RWPE2 (cell line): ENCODE measurements around the gene ZBTB22.

Experiments
- ATAC-seq: fragments of 200-7000 bp; cut with Tn5 transposase; 3 replicates; pipeline ENCODE4 v1.9.1; 2021; ENCODE audit warnings: low read depth
- DNase-seq: peaks from one replicate; pipeline ENCODE4 v3.0.0-alpha.2; 2020; ENCODE audit warnings: low spot score
- H3K27ac ChIP-seq: fragments of 450-650 bp; 2 replicates; pipeline ENCODE4 v1.5.1; 2017; ENCODE audit warnings: mild to moderate bottlenecking; ENCODE audit not compliant: poor library complexity, severe bottlenecking
- H3K27me3 ChIP-seq: fragments of 250-450 bp; sonication (Bioruptor Pico); 2 replicates; pipeline ENCODE4 v1.5.1; 2021; ENCODE audit warnings: mild to moderate bottlenecking, moderate library complexity; ENCODE audit not compliant: insufficient read depth, poor library complexity, severe bottlenecking
- H3K36me3 ChIP-seq: fragments of 250-450 bp; sonication (Bioruptor Pico); 2 replicates; pipeline ENCODE4 v1.5.1; 2020; ENCODE audit warnings: low read depth, mild to moderate bottlenecking, moderate library complexity
- H3K4me1 ChIP-seq: fragments of 250-450 bp; sonication (Bioruptor Pico); 2 replicates; pipeline ENCODE4 v1.5.1; 2021; ENCODE audit warnings: mild to moderate bottlenecking, moderate library complexity; ENCODE audit not compliant: insufficient read depth, poor library complexity, severe bottlenecking
- H3K4me3 ChIP-seq: fragments of 250-450 bp; sonication (Bioruptor Pico); 2 replicates; pipeline ENCODE4 v1.5.1; 2021; ENCODE audit warnings: mild to moderate bottlenecking, moderate library complexity; ENCODE audit not compliant: severe bottlenecking
- H3K9me3 ChIP-seq: fragments of 250-450 bp; sonication (Bioruptor Pico); 2 replicates; pipeline ENCODE4 v1.5.1; 2021; ENCODE audit warnings: mild to moderate bottlenecking, moderate library complexity; ENCODE audit not compliant: severe bottlenecking
- TF ChIP-seq, protein P1 (sequence below): fragments of 450-650 bp; IDR thresholded peaks from one replicate; pipeline ENCODE4 v1.5.1; 2017; ENCODE audit warnings: mild to moderate bottlenecking, moderate library complexity; ENCODE audit not compliant: poor library complexity, severe bottlenecking

The ZBTB22 gene

DNA sequence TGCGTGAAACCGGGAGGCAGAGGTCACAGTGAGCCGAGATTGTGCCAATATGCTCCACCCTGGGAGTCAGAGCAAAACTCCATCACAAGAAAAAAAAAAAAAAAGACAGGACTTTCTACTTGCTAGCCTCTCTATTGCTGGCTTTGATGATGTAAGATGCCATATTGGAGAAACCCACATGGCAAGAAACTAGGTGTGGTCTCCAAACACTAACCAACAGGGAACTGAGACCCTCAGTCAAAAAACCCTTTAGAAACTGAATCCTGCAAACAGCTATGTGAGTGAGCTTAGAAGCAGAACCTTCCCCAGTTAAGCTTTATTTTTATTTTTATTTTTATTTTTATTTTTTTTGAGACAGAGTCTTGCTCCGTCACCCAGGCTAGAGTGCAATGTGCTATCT, 18.4 kb upstream of the ZBTB22 start:
- no peaks in the 10 kb centered on the region for H3K36me3 ChIP-seq
- DNase-seq (no peak), ATAC-seq (no peak)
- H3K4me1 ChIP-seq, result no peaks in the 10 kb centered on the region
- no peaks in the 10 kb centered on the region for H3K27me3 ChIP-seq
- TF ChIP-seq, protein P1, sequence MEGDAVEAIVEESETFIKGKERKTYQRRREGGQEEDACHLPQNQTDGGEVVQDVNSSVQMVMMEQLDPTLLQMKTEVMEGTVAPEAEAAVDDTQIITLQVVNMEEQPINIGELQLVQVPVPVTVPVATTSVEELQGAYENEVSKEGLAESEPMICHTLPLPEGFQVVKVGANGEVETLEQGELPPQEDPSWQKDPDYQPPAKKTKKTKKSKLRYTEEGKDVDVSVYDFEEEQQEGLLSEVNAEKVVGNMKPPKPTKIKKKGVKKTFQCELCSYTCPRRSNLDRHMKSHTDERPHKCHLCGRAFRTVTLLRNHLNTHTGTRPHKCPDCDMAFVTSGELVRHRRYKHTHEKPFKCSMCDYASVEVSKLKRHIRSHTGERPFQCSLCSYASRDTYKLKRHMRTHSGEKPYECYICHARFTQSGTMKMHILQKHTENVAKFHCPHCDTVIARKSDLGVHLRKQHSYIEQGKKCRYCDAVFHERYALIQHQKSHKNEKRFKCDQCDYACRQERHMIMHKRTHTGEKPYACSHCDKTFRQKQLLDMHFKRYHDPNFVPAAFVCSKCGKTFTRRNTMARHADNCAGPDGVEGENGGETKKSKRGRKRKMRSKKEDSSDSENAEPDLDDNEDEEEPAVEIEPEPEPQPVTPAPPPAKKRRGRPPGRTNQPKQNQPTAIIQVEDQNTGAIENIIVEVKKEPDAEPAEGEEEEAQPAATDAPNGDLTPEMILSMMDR, result no peak
- H3K4me3 ChIP-seq, result no peak overlapping the region
- no peak overlapping the region for H3K27ac ChIP-seq
- no peaks in the 10 kb centered on the region for H3K9me3 ChIP-seq

DNA sequence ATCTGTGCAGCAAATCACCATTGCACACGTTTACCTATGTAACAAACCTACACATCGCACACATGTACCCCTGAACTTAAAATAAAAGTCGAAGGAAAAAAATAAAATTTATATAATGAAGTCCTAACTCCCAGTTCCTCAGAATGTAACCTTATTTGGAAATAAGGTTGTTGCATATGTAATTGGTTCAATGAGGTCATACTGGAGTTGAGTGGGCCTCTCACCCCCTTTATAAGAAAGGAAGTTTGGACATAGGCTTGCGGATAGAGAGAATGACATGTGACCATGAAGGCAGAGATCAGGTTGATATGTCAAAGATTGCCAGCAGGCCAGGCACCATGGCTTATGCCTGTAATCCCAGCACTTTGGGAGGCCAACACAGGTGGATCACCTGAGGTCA, 16.1 kb upstream of the ZBTB22 start:
- Histone ChIP-seq H3K27me3 (no peaks in the 10 kb centered on the region), H3K4me1 (no peaks in the 10 kb centered on the region), H3K27ac (no peak overlapping the region), H3K4me3 (no peak overlapping the region), H3K9me3 (no peaks in the 10 kb centered on the region), H3K36me3 (no peaks in the 10 kb centered on the region)
- TF ChIP-seq, protein P1, result no peak
- DNase-seq (no peak), ATAC-seq (no peak)

DNA sequence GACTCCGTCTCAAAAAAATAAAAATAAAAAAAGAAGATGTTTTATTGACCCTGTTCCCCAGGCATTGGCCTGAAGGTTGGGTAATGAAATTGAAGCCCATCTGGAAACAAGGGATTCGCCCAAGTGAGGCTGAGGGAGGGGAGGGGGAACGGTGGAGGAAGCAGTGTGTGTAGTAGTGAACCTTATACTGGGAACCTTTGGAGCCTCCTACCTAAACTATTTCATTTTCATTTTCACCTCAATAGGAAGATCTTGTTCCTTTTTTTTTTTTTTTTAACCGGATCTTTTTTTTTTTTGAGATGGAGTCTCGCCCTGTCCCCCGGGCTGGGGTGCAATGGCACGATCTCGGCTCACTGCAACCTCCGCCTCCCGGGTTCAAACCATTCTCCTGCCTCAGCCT, 13.2 kb upstream of the ZBTB22 start:
- TF ChIP-seq, protein P1, result no peak
- Histone ChIP-seq H3K36me3 (no peaks in the 10 kb centered on the region), H3K4me3 (no peak overlapping the region), H3K9me3 (no peaks in the 10 kb centered on the region), H3K27me3 (no peaks in the 10 kb centered on the region), H3K27ac (no peak overlapping the region), H3K4me1 (no peaks in the 10 kb centered on the region)
- ATAC-seq (no peak), DNase-seq (no peak)

DNA sequence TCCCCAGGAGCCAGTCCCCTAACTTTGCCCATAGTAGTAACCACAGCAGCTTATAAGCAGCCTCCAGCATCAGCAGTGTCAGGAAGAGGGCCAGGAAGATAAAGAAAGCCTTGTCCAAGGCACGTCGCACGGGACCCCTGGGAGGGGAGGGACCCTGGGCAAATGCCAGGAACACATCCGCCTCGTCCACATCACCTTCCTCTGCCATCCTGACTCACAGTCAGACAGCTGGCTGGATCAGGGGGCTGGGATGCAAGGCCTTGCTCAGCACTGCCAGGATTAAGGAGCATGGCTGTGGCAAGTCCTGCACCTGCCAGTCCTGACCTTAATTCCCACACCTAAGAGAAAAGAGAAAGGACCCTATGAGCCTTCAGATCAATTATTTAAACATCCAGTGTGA, 11.5 kb upstream of the ZBTB22 start:
- no peak for DNase-seq

DNA sequence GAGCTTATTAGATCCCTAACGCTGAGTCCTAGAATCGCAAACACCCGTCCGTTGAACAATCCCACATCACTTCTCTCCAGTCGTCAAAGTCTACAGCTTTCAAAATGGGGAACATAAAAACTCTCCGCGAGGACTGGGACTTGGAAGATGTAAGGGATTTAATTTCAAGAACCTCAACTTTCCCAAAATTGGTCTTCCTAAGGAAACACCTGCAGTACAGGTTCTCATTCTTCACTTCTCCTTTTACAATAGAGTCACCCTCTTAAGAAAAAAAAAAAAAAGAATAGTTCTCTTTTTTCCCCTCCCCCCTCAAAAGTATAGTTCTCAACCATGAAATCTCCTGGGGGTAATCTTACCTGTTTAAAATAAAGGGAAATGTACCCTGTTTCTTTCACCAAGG, 6.6 kb upstream of the ZBTB22 start:
- DNase-seq (no peak), ATAC-seq (no peak)
- no peaks in the 10 kb centered on the region for H3K27me3 ChIP-seq
- peaks cover 23% of the 10 kb centered on the region for H3K36me3 ChIP-seq
- H3K4me3 ChIP-seq, result peak overlapping the region; percentile 39
- TF ChIP-seq, protein P1, result no peak
- peaks cover 25% of the 10 kb centered on the region for H3K4me1 ChIP-seq
- no peaks in the 10 kb centered on the region for H3K9me3 ChIP-seq
- H3K27ac ChIP-seq, result peak overlapping the region; percentile 82

More for the DNA sequence above, 11.5 kb upstream of the ZBTB22 start:
- H3K4me1 ChIP-seq, result peaks cover under 1% of the 10 kb centered on the region
- H3K36me3 ChIP-seq, result no peaks in the 10 kb centered on the region
- TF ChIP-seq, protein P1, result no peak
- no peak overlapping the region for H3K27ac ChIP-seq
- H3K27me3 ChIP-seq, result no peaks in the 10 kb centered on the region
- ATAC-seq, result peak; percentile 56; the same call in 2 of the 3 replicates
- no peaks in the 10 kb centered on the region for H3K9me3 ChIP-seq
- H3K4me3 ChIP-seq, result no peak overlapping the region
